ENCODE data around the gene RPP14.

Gene RPP14

GRCh38 chr3:58358808-58359207, 52.8 kb downstream of the RPP14 start:
- DNase-seq (ENCODE audit: low read depth), result no peak
- H3K4me3 ChIP-seq (ENCODE audit: control insufficient read depth, low read depth, low read length), result no peak overlapping the region
- TF ChIP-seq, protein P1, sequence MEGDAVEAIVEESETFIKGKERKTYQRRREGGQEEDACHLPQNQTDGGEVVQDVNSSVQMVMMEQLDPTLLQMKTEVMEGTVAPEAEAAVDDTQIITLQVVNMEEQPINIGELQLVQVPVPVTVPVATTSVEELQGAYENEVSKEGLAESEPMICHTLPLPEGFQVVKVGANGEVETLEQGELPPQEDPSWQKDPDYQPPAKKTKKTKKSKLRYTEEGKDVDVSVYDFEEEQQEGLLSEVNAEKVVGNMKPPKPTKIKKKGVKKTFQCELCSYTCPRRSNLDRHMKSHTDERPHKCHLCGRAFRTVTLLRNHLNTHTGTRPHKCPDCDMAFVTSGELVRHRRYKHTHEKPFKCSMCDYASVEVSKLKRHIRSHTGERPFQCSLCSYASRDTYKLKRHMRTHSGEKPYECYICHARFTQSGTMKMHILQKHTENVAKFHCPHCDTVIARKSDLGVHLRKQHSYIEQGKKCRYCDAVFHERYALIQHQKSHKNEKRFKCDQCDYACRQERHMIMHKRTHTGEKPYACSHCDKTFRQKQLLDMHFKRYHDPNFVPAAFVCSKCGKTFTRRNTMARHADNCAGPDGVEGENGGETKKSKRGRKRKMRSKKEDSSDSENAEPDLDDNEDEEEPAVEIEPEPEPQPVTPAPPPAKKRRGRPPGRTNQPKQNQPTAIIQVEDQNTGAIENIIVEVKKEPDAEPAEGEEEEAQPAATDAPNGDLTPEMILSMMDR (IDR thresholded peaks at IDR 0.05; ENCODE audit: control insufficient read depth, insufficient read depth, low read depth, low read length, missing control alignments), result no peak

- H3K4me3 ChIP-seq (ENCODE audit: control insufficient read depth, low read depth, low read length), result no peak overlapping the region
- TF ChIP-seq, protein P1 (IDR thresholded peaks at IDR 0.05; ENCODE audit: control insufficient read depth, insufficient read depth, low read depth, low read length, missing control alignments), result no peak
- no peak for DNase-seq (ENCODE audit: low read depth)
Observed at GRCh38 chr3:58359621-58360020, 53.6 kb downstream of the RPP14 start.

DNA sequence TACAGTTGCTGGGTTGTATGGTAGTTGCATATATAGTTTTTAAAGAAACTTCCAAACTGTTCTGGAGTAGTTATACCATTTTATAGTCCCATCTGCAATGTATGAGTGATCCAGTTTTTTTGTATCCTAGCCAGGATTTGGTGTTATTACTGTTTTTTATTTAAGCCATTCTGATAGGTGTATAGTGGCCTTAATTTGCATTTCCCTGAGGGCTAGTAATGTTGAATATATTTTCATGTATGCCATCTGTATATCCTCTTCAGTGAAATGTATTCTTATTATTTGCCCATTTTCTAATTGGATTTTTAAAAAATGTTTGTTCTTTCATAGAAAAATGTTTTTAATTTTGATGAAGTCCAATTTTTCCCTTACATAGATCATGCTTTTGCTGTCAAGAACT, 55.8 kb downstream of the RPP14 start:
- TF ChIP-seq, protein P1 (IDR thresholded peaks at IDR 0.05; ENCODE audit: control insufficient read depth, insufficient read depth, low read depth, low read length, missing control alignments), result no peak
- no peak overlapping the region for H3K4me3 ChIP-seq (ENCODE audit: control insufficient read depth, low read depth, low read length)
- no peak for DNase-seq (ENCODE audit: low read depth)

DNA sequence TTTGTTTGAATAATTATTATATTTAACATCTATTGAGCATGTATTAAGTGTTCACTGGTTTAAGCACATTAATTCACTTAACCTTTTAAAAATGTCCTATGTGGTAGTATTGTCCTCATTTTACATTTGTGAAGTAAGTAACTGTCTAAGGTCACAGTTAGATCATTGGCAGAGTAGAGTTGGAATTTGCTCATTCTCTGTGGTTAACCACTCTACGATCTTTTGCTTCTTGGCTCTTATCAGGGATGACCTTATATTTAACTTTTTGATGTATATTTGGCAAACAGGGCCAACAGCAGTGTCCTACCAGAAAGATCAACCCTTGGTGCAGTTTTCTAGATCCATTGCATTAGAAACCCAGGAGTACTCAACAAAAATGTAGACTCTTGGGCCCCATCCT, 60.7 kb downstream of the RPP14 start:
- no peak for DNase-seq (ENCODE audit: low read depth)
- TF ChIP-seq, protein P1 (IDR thresholded peaks at IDR 0.05; ENCODE audit: control insufficient read depth, insufficient read depth, low read depth, low read length, missing control alignments), result no peak
- H3K4me3 ChIP-seq (ENCODE audit: control insufficient read depth, low read depth, low read length), result no peak overlapping the region

DNA sequence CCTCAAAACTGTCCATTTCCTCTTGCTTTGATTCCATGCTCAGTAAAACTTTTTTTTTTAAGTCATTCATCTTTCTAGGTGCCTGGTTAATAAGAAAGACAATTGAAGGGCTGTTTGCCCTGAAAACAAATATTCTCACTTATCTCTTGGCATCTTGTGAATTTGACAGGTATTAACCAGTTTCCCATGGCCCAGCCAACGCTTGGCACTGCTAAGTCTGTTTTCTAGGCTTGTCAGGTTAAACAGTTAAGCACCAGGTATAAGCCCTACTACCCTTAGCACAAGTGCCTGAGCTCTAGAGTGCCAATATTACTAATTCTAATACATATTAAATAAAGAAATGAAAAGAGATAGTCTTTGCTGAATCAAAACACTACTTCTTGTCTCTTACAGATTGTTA, 63.0 kb downstream of the RPP14 start:
- DNase-seq (ENCODE audit: low read depth), result no peak
- H3K4me3 ChIP-seq (ENCODE audit: control insufficient read depth, low read depth, low read length), result no peak overlapping the region
- TF ChIP-seq, protein P1 (IDR thresholded peaks at IDR 0.05; ENCODE audit: control insufficient read depth, insufficient read depth, low read depth, low read length, missing control alignments), result no peak
